HepG2 (cell line): ENCODE data around the gene PPP4R2. TPM values are rescaled to one million over a fixed set of nuclear protein-coding genes. Genes with fewer than 3 reads are reported as not detected.
A peak's percentile ranks its signal among the peaks of the same experiment; 100 is the strongest.

Source experiments
- AKAP8 ChIP-seq: sonication (generic); formaldehyde crosslinking; IDR thresholded peaks from 2 replicates; pipeline ENCODE4 v1.5.1; 2020; ENCODE audit warnings: mild to moderate bottlenecking, missing genetic modification reagents
- FOSL1 ChIP-seq: sonication (generic); formaldehyde crosslinking; IDR thresholded peaks from 2 replicates; pipeline ENCODE4 v1.9.0; 2021; ENCODE audit warnings: missing genetic modification reagents, borderline replicate concordance
- JDP2 ChIP-seq: sonication (generic); formaldehyde crosslinking; IDR thresholded peaks from 2 replicates; pipeline ENCODE4 v1.8.1; 2022; ENCODE audit warnings: missing genetic modification reagents, borderline replicate concordance
- MED8 ChIP-seq: sonication (generic); formaldehyde crosslinking; IDR thresholded peaks from 2 replicates; pipeline ENCODE4 v1.8.1; 2023; ENCODE audit warnings: mild to moderate bottlenecking, missing genetic modification reagents; ENCODE audit not compliant: insufficient replicate concordance
- NR2F2 ChIP-seq: IDR thresholded peaks from 2 replicates; pipeline ENCODE4 v1.6.1; 2012; ENCODE audit warnings: low read depth, inconsistent platforms, borderline replicate concordance
- RELA ChIP-seq: sonication (generic); formaldehyde crosslinking; IDR thresholded peaks from 2 replicates; pipeline ENCODE4 v1.4.0; 2020; ENCODE audit warnings: missing genetic modification reagents
- SRSF4 ChIP-seq: fragments of 200-400 bp; formaldehyde crosslinking; IDR thresholded peaks from one replicate; pipeline ENCODE4 v1.6.1; 2018; ENCODE audit warnings: mild to moderate bottlenecking, low read depth, low read length, moderate library complexity; ENCODE audit not compliant: poor library complexity, severe bottlenecking
- TCF7L2 ChIP-seq: IDR thresholded peaks from 2 replicates; pipeline ENCODE4 v1.6.1; 2011; ENCODE audit warnings: mild to moderate bottlenecking, low read depth, low read length, moderate library complexity
- ZBTB38 ChIP-seq: sonication (generic); formaldehyde crosslinking; IDR thresholded peaks from 2 replicates; pipeline ENCODE4 v1.5.1; 2020; ENCODE audit warnings: mild to moderate bottlenecking, missing genetic modification reagents
- ZIK1 ChIP-seq: sonication (generic); formaldehyde crosslinking; IDR thresholded peaks from 2 replicates; pipeline ENCODE4 v1.5.0; 2020; ENCODE audit warnings: mild to moderate bottlenecking, low read depth, missing genetic modification reagents, borderline replicate concordance
- ZMYM4 ChIP-seq: sonication (generic); formaldehyde crosslinking; IDR thresholded peaks from 2 replicates; pipeline ENCODE4 v1.8.1; 2023; ENCODE audit warnings: mild to moderate bottlenecking, missing genetic modification reagents
- ZNF367 ChIP-seq: sonication (generic); formaldehyde crosslinking; IDR thresholded peaks from 2 replicates; pipeline ENCODE4 v1.4.0; 2020; ENCODE audit warnings: missing genetic modification reagents, borderline replicate concordance
- ZNF496 ChIP-seq: sonication (generic); formaldehyde crosslinking; IDR thresholded peaks from 2 replicates; pipeline ENCODE4 v1.8.1; 2023; ENCODE audit warnings: mild to moderate bottlenecking, moderate library complexity, missing genetic modification reagents; ENCODE audit not compliant: insufficient replicate concordance
- ZNF570 ChIP-seq: sonication (generic); formaldehyde crosslinking; IDR thresholded peaks from 2 replicates; pipeline ENCODE4 v1.4.0; 2020; ENCODE audit warnings: mild to moderate bottlenecking, missing genetic modification reagents, borderline replicate concordance
- ZNF841 ChIP-seq: sonication (generic); formaldehyde crosslinking; IDR thresholded peaks from 2 replicates; pipeline ENCODE4 v1.8.1; 2023; ENCODE audit warnings: missing genetic modification reagents, borderline replicate concordance
- polyA plus RNA-seq, 8 experiments: library from polyadenylated mRNA; depleted of rRNA in 3 of 8; stranded (reverse) in 7 of 8; unstranded in 1 of 8; fragments of >200 nt; fragmentation: Illumina TruSeq in 4 of 8; extraction: Trizol in 4 of 8; gene quantifications; 2 replicates each; pipeline versions ENCODE4 v1.2.1 to v1.2.3, GENCODE V29; 2011 to 2016; ENCODE audit warnings: low read depth in 4 of 8, missing spikeins in 1 of 8, mixed read lengths in 1 of 8; ENCODE audit not compliant: insufficient read depth in 1 of 8
- total RNA-seq, 5 experiments: library from RNA; depleted of rRNA; stranded (reverse); fragments of >200 nt; fragmentation: Illumina TruSeq; extraction: Trizol; gene quantifications; 2 replicates each; pipeline ENCODE4 v1.2.3, GENCODE V29; 2016; ENCODE audit warnings: low read depth in 1 of 5
- TF ChIP-seq, protein P1 (sequence below): sonication (generic); formaldehyde crosslinking; IDR thresholded peaks from 2 replicates; pipeline ENCODE4 v1.4.0; 2020; ENCODE audit warnings: missing genetic modification reagents, borderline replicate concordance
- TF ChIP-seq, protein P2 (sequence below): sonication (generic); formaldehyde crosslinking; IDR thresholded peaks from 2 replicates; pipeline ENCODE4 v1.5.1; 2020; ENCODE audit warnings: missing genetic modification reagents, mild to moderate bottlenecking, borderline replicate concordance
- TF ChIP-seq, protein P3 (sequence below): fragments of 450-650 bp; IDR thresholded peaks from 2 replicates; pipeline ENCODE4 v1.6.1; 2017
- TF ChIP-seq, protein P4 (sequence below): IDR thresholded peaks from 2 replicates; pipeline ENCODE4 v1.6.1; 2016; ENCODE audit warnings: mild to moderate bottlenecking
- TF ChIP-seq, protein P5 (sequence below): sonication (generic); formaldehyde crosslinking; IDR thresholded peaks from 2 replicates; pipeline ENCODE4 v1.4.0; 2020; ENCODE audit warnings: missing genetic modification reagents

PPP4R2 gene
- total and polyA plus RNA-seq, 2 of the 13 experiments (the other 11 are each of a cell fraction or from before 2014, with no cell fraction given): 22.3 to 161 TPM

DNA sequence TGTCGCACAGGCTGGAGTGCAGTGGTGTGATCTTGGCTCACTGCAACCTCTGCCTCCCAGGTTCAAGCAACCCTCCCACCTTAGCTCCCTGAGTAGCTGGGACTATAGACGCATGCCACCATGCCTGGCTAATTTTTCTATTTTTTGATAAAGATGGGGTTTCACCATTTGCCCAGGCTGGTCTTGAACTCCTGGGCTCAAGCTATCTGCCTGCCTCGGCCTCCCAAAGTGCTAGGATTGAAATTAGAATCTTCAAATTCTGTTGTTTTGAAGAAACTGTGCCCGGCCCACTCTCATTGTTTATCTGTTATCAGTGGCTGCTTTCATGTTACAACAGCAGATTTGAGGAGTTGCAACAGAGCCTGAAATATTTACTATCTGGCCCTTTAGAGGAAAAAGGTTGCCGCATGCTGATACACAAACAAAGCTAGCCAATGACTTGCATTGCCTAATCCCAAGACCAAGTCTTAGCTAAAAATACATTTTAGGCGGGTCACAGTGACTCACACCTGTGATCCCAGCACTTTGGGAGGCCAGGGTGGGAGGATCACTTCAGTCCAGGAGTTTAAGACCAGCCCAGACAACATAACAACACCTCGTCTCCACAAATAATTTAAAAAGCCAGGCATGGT is 43.2 kb upstream of the PPP4R2 start (continued):
- peak; percentile 66 for TF ChIP-seq MED8 (CRISPR knock-in tag)
- peak; percentile 74; the same call in 1 of the 2 replicates for TF ChIP-seq FOSL1
- TF ChIP-seq AKAP8 (CRISPR knock-in tag): 0 out of 2 replicates have a peak, but pooled peaks have one; percentile 49
- no peak for TF ChIP-seq JDP2 (CRISPR knock-in tag)
- no peak for TF ChIP-seq ZIK1
- TF ChIP-seq ZBTB38: no peak
- peak; percentile 55; the same call in 1 of the 2 replicates for TF ChIP-seq NR2F2
- TF ChIP-seq ZNF570 (CRISPR knock-in tag): no peak
- no peak for TF ChIP-seq ZNF367 (CRISPR knock-in tag)
- TF ChIP-seq, protein P1, sequence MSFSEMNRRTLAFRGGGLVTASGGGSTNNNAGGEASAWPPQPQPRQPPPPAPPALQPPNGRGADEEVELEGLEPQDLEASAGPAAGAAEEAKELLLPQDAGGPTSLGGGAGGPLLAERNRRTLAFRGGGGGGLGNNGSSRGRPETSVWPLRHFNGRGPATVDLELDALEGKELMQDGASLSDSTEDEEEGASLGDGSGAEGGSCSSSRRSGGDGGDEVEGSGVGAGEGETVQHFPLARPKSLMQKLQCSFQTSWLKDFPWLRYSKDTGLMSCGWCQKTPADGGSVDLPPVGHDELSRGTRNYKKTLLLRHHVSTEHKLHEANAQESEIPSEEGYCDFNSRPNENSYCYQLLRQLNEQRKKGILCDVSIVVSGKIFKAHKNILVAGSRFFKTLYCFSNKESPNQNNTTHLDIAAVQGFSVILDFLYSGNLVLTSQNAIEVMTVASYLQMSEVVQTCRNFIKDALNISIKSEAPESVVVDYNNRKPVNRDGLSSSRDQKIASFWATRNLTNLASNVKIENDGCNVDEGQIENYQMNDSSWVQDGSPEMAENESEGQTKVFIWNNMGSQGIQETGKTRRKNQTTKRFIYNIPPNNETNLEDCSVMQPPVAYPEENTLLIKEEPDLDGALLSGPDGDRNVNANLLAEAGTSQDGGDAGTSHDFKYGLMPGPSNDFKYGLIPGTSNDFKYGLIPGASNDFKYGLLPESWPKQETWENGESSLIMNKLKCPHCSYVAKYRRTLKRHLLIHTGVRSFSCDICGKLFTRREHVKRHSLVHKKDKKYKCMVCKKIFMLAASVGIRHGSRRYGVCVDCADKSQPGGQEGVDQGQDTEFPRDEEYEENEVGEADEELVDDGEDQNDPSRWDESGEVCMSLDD (CRISPR knock-in tag): no peak
- peak; percentile 80 for TF ChIP-seq TCF7L2
- TF ChIP-seq SRSF4: no peak
- TF ChIP-seq, protein P2, sequence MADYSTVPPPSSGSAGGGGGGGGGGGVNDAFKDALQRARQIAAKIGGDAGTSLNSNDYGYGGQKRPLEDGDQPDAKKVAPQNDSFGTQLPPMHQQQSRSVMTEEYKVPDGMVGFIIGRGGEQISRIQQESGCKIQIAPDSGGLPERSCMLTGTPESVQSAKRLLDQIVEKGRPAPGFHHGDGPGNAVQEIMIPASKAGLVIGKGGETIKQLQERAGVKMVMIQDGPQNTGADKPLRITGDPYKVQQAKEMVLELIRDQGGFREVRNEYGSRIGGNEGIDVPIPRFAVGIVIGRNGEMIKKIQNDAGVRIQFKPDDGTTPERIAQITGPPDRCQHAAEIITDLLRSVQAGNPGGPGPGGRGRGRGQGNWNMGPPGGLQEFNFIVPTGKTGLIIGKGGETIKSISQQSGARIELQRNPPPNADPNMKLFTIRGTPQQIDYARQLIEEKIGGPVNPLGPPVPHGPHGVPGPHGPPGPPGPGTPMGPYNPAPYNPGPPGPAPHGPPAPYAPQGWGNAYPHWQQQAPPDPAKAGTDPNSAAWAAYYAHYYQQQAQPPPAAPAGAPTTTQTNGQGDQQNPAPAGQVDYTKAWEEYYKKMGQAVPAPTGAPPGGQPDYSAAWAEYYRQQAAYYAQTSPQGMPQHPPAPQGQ (CRISPR knock-in tag): no peak
- TF ChIP-seq, protein P3, sequence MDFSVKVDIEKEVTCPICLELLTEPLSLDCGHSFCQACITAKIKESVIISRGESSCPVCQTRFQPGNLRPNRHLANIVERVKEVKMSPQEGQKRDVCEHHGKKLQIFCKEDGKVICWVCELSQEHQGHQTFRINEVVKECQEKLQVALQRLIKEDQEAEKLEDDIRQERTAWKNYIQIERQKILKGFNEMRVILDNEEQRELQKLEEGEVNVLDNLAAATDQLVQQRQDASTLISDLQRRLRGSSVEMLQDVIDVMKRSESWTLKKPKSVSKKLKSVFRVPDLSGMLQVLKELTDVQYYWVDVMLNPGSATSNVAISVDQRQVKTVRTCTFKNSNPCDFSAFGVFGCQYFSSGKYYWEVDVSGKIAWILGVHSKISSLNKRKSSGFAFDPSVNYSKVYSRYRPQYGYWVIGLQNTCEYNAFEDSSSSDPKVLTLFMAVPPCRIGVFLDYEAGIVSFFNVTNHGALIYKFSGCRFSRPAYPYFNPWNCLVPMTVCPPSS: no peak
- peak; percentile 71 for TF ChIP-seq ZMYM4 (CRISPR knock-in tag)
- TF ChIP-seq ZNF496 (CRISPR knock-in tag): no peak
- no peak for TF ChIP-seq ZNF841 (CRISPR knock-in tag)
- TF ChIP-seq, protein P4, sequence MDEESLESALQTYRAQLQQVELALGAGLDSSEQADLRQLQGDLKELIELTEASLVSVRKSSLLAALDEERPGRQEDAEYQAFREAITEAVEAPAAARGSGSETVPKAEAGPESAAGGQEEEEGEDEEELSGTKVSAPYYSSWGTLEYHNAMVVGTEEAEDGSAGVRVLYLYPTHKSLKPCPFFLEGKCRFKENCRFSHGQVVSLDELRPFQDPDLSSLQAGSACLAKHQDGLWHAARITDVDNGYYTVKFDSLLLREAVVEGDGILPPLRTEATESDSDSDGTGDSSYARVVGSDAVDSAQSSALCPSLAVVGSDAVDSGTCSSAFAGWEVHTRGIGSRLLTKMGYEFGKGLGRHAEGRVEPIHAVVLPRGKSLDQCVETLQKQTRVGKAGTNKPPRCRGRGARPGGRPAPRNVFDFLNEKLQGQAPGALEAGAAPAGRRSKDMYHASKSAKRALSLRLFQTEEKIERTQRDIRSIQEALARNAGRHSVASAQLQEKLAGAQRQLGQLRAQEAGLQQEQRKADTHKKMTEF (CRISPR knock-in tag): peak; percentile 82; the same call in 1 of the 2 replicates
- no peak for TF ChIP-seq RELA
- TF ChIP-seq, protein P5, sequence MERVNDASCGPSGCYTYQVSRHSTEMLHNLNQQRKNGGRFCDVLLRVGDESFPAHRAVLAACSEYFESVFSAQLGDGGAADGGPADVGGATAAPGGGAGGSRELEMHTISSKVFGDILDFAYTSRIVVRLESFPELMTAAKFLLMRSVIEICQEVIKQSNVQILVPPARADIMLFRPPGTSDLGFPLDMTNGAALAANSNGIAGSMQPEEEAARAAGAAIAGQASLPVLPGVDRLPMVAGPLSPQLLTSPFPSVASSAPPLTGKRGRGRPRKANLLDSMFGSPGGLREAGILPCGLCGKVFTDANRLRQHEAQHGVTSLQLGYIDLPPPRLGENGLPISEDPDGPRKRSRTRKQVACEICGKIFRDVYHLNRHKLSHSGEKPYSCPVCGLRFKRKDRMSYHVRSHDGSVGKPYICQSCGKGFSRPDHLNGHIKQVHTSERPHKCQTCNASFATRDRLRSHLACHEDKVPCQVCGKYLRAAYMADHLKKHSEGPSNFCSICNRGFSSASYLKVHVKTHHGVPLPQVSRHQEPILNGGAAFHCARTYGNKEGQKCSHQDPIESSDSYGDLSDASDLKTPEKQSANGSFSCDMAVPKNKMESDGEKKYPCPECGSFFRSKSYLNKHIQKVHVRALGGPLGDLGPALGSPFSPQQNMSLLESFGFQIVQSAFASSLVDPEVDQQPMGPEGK (CRISPR knock-in tag): peak; percentile 58
